Measurements from ENCODE around the gene MAST4.

MAST4 gene

DNA sequence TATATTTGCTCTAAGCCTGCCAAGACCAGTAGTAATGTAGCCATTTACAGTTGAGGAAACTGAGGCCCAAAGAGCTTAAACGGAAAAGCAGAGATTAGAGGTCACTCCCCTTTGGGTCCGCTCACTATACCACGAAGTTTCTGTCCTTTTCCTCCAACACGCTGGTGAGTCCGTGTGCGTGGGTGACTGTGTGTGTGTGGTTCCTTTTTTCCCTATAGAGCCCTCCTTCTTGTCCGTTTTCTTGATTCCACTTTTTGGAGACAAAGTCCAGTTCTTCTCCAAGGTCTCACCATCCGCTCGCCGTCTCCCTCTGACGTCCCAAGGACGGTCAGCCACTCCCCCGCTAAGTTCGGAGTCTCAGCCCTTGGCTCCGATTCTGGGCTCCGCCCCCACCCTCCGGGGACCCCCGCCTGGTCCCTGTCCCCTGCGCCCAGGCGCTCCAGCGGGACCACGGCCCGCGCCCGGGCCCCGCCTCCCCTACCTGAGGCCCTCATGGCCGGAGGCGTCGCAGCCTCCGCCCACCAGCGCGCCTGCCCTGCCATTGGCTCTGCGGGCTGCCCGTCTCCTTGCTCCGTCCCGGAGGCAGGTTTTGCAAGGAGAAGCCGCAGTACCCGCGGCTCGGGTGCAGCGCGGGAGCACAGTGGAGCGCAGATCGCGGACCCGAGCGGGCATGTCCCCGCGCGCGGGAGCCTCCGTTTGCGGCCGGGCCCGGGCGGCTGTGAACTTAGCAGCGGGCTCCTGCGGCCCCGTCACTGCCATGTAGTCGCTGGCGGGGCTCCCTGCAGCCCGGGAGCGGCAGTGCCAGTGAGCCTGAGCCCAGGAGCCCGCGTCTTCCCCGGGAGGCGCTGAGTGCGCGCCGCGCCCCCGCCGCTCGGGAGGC, at the start of gene MAST4:
MAST4 (plus strand) TSS at position 638 of the 880 bp plus-strand sequence. CDS start 263 bp downstream, outside the sequence.
- peak; percentile 52 for DNase-seq

DNA sequence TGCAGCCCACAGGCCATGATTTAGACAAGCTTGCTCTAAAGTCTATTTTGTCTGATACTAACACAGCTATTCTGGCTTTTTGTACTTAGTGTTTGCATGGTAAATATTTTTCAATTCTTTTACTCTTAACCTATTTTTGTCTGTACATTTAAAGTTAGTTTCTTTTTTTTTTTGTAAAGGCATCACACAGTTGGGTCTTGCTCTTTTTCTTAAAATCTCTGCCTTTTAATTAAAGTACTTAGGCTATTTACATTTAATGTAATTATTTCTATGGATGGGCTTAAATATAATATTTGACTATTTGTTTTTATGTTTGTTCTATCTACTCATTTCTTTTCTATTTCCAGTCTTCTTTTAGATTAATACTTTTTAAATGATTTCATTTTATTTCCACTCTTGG, 49.7 kb upstream of the MAST4 start:
- no peak for DNase-seq

- DNase-seq = no peak
Measured at GRCh38 chr5:66551338-66551737, 44.9 kb upstream of the MAST4 start.

- no peak for DNase-seq
Measured at GRCh38 chr5:66551945-66552344, 44.2 kb upstream of the MAST4 start.

- DNase-seq = no peak
Measured at GRCh38 chr5:66553368-66553912, 42.8 kb upstream of the MAST4 start.

DNA sequence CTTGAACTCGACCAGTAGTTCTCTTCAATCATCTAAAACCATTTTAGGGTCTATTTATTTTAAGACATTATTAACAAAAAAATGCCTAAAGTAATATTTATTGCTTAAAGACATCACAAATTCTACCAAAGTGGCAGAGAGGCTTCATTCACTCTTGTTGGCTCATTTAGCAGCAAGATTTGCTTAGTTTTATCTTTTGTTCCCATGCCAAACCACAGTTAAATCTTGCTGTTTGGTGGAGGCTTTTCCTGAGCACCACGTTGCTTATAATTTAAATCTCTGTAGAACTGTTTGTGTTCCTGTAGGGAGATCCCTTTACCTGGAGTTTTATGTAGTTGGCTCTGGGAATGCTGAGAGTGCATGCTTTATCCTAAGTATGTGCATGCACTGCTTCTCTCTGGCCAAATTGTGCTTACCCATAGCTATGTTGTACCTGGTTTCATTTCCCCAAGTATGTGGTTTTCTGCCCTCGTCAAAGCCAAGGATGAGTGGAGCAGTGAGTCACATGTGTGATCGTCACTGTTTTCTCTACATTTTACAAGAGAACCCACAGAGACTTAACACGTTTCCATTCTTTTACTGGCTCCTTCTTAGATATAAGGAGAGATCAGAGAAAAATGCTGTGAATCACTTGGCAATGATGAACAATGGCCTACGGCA, 42.1 kb upstream of the MAST4 start:
- DNase-seq = peak; percentile 32

DNA sequence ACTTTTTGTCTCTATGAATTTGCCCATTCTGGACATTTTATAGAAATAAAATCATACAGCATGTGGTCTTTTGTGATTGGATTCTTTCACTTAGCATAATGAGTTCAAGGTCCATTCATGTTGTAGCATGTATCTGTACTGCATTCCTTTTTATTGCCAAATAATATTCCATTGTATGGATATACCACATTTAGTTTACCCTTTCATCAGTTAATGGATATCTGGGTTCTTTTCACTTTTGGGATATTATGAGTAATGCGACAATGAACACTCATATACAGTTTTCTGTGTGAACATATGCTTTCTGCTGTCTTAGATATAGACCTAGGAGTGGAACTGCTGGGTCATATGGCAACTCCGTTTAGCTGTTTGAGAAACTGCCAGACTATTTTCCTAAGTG, 41.3 kb upstream of the MAST4 start:
- no peak for DNase-seq

- DNase-seq = no peak
Measured at GRCh38 chr5:66558560-66558959, 37.6 kb upstream of the MAST4 start.

DNA sequence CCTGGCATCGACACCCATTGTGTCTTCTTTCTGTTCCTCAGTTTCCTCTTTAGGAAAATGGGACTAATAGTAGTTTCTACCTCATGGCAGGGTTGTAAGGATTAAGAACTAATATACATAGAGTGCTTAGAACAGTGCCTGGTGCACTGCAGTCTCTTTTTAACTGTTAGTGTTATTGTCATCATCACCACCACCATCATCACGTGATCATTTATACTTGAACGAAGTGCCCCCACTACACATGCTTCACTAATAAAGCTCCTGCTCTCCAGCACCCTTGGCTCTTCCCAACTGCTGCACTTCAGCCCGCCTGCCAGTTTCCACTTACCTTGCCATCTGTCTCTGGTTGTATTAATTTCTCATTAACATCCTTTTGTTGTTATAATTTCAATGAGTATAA, 35.8 kb upstream of the MAST4 start:
- no peak for DNase-seq

GRCh38 chr5:66561256-66561990, 34.8 kb upstream of the MAST4 start:
- no peak for DNase-seq

GRCh38 chr5:66565878-66566277, 30.3 kb upstream of the MAST4 start:
- no peak for DNase-seq

DNA sequence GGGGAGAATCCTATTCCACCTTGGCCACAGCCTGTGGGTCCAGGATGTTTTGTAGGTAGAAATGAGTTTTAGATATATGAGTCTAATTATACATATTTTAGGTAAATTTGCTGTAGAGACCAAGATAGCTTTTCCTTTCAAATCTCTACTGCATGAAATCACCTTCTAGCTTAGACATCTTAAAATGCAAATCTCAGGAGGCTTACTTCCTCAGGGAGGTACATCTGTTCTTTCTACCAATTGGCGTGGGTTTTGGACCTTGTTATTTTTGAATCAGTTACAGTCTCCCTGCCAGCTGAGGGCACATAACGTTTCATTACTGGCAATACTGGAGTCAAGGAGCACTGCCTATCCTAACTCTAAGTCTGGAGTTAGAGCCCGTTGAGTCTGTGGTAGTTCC, 28.7 kb upstream of the MAST4 start:
- no peak for DNase-seq

DNA sequence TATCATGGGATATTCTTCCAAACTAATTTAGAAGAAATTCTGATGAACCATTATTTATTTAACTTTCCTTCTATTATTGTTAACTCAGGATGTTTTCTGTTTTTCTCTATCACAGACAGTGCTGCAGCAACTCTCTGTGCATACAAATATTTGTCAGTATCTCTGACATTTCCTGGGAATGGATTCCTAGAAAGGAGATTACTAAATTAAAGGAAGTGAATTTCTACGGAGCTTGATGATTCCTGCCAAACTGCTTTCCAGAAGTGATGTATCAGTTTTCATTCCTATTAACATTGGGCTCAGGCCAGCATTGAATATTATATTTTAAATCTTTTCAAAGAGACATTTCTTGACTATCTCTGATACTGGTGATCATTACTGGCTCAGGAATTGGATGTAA, 26.0 kb upstream of the MAST4 start:
- DNase-seq = no peak

DNA sequence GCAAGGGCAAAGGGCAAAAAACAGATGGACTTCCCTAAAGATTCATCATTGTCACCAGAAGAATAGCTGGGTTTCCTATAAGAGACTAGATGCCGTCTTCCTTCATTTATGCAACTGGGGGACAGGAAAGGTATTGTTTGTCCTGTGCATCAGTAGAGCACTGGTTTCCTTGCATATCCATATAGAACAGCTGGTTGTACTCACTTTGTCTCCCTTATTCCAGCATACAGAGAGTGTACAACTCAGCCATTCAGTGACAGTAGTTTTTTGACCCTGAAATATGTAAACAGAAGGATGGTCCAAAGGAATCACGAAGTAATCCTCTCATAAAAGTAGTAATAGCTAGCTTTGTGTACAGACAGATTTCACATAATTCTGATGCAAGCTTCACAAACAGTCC, 22.5 kb upstream of the MAST4 start:
- no peak for DNase-seq

GRCh38 chr5:66582499-66583165, 13.6 kb upstream of the MAST4 start:
- DNase-seq = no peak

DNA sequence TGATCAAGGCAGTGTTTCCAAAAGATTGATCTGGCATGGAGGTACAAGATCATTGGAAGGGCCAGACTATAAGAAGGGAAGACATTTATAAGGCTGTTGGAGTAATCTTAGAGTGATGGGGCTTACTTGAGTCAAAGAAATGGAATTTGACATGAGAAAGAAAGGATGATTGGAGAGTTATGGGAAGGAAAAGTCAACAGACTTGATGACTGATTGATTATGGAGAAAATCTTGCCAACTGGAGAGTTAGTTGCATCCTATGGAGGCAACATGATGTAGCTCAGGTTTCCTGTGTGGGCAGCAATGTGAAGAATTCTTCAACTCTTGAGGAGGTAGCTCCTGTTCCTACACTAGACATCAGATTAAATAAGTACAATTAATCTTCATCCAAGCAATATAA, 10.9 kb upstream of the MAST4 start:
- DNase-seq = no peak

DNA sequence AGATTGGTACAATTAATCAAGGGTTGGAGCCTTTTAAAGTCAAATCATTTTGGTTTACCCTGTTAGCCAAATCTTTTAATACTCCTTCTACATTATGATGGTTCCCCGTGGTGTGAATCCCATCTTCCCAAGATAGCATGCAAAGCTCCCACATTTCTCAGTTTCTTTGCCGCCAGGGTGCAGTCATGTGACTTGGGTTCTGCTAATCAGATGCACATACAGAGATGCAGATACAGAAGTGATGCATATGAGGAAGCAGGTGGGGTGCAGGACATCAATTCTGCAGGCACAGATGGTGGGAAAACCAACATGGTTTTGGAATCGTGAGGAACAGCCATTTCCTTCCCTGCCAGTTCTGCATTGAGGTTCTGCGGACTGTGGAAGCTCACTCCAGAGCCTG, 8.4 kb upstream of the MAST4 start:
- DNase-seq = no peak

DNA sequence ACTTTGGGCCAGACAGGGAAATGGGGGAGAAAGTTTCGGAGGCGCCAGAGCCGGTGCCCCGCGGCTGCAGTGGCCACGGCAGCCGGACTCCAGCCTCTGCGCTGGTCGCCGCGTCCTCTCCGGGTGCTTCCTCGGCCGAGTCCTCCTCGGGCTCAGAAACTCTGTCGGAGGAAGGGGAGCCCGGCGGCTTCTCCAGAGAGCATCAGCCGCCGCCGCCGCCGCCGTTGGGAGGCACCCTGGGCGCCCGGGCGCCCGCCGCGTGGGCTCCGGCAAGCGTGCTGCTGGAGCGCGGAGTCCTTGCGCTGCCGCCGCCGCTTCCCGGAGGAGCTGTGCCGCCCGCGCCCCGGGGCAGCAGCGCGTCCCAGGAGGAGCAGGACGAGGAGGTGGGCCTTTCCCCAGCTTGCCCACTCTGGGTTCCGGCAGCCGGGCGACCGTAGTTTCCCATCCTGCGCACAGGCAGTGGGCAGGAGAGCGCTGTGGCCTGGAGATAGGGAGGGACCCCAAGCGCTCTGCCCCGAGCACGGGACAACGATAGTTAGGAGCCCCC, 516 bp downstream of the MAST4 start:
- DNase-seq = no peak

GRCh38 chr5:66597183-66597757, 1.1 kb downstream of the MAST4 start:
- no peak for DNase-seq

GRCh38 chr5:66602621-66603020, 6.4 kb downstream of the MAST4 start:
- no peak for DNase-seq

- no peak for DNase-seq
Measured at GRCh38 chr5:66603164-66603563, 7.0 kb downstream of the MAST4 start.

GRCh38 chr5:66603881-66604280, 7.7 kb downstream of the MAST4 start:
- DNase-seq = no peak
